GM12891 (cell line): ENCODE data around the gene ANKFN1. TPM values are rescaled to one million over a fixed set of nuclear protein-coding genes. Genes with fewer than 3 reads are reported as not detected.

ENCODE experiments used
- DNase-seq: peaks from one replicate; pipeline ENCODE4 v3.0.0; 2011; ENCODE audit warnings: low spot score; ENCODE audit not compliant: insufficient read length
- FAIRE-seq: peaks from 2 replicates; lab custom pipeline; 2011; peaks lifted over from hg19 to GRCh38; lab: Jason Lieb, UNC
- PAX5 ChIP-seq: IDR thresholded peaks from 2 replicates; pipeline ENCODE4 v1.6.1; 2011; ENCODE audit warnings: low read length, moderate library complexity, mild to moderate bottlenecking; ENCODE audit not compliant: insufficient read depth, severe bottlenecking
- POLR2A ChIP-seq: IDR thresholded peaks from 2 replicates; pipeline ENCODE4 v1.6.1; 2011; ENCODE audit warnings: low read depth, low read length, control low read depth
- POLR2AphosphoS5 ChIP-seq: IDR thresholded peaks from 2 replicates; pipeline ENCODE4 v1.6.1; 2011; ENCODE audit warnings: low read depth, low read length, control low read depth
- POU2F2 ChIP-seq: IDR thresholded peaks from 2 replicates; pipeline ENCODE4 v1.6.1; 2011; ENCODE audit warnings: low read depth, mild to moderate bottlenecking, control low read depth, low read length, moderate library complexity
- SPI1 ChIP-seq: IDR thresholded peaks from 2 replicates; pipeline ENCODE4 v1.6.1; 2011; ENCODE audit warnings: low read depth, low read length, control low read depth
- TAF1 ChIP-seq: IDR thresholded peaks from 2 replicates; pipeline ENCODE4 v1.6.1; 2011; ENCODE audit warnings: low read depth, low read length, control low read depth
- polyA plus RNA-seq: library from polyadenylated mRNA; unstranded; fragments of >200 nt; gene quantifications from one replicate; pipeline ENCODE4 v1.2.1, GENCODE V29; 2012; ENCODE audit warnings: low read depth, missing spikeins, inconsistent platforms; ENCODE audit not compliant: missing spikeins

ANKFN1 gene, protein sequence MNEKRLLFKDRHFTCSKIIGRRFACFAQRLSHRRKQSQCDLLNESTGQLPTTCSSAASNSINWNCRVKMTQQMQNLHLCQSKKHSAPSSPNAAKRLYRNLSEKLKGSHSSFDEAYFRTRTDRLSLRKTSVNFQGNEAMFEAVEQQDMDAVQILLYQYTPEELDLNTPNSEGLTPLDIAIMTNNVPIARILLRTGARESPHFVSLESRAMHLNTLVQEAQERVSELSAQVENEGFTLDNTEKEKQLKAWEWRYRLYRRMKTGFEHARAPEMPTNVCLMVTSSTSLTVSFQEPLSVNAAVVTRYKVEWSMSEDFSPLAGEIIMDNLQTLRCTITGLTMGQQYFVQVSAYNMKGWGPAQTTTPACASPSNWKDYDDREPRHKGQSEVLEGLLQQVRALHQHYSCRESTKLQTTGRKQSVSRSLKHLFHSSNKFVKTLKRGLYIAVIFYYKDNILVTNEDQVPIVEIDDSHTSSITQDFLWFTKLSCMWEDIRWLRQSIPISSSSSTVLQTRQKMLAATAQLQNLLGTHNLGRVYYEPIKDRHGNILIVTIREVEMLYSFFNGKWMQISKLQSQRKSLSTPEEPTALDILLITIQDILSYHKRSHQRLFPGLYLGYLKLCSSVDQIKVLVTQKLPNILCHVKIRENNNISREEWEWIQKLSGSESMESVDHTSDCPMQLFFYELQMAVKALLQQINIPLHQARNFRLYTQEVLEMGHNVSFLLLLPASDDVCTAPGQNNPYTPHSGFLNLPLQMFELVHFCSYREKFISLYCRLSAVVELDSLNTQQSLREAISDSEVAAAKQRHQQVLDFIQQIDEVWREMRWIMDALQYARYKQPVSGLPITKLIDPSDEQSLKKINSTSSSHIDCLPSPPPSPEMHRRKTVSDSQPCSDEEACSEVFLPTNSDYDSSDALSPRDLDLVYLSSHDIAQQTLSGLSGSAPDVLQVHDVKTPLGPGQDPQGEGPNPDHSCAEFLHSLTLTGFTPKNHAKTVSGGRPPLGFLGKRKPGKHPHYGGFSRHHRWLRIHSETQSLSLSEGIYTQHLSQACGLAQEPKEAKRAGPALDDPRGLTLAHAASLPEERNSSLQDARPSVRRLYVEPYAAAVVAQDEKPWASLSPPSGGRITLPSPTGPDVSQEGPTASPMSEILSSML
- polyA plus RNA-seq = 0.04 TPM

DNA sequence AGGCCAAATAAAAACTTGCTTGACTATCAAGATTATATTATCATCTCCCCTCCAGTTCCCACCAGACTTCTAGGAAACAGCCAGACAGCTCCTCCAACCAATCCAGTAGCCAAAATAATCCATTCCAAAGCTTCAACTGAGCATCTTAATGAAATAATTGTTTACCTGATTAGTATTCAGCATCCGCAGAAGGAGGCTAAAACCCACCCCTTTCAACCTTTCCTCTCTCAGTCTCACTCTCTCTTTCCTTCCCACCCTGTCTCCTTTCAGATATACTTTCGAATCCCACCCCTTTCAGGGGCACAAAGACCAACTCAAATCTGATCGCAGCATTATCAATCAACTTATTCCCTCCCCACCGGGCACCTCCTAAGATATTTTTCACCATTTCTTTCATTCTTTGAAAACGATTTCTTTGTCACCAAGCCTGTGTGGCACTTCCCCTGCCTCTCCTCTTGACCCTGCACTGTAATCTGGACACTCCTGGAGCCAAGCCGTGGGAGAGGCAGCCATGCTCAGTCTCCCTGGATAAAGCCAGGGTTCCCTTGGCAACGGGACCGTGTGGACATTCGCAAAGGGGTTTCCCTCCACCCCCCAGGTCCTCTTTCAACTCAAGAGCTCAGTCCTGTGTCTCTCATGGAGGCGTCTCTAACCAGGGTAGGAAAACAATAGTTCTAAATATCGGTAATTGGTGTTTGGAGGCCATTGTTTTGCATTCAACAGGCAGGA lies at the start of gene ANKFN1:
ANKFN1 (plus strand) TSS at position 602 of the 729 bp plus-strand sequence. CDS start 59,193 bp downstream, outside the sequence.
- DNase-seq (no peak), FAIRE-seq (no peak)

DNA sequence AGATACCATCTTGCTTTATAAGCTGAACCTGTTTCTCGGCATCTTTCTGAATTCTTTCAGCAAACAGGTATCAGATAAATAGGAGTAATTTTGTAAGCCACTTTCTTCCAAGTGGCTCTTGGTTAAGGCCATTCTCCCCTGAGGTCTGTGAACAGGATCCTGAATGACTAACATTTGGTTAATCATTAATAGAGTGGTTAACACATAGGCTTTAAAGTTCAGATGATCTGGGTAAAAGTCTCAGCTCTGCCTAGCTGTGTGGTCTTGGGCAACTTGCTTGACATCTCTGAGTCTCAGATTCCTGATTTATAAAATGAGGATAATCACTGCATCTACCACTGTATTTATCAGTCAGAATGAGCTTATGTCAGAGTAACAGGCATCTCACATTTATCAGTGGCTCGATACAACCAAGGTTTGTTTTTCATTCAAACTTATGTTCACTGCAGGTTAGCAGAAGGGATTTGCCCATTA lies 44.4 kb upstream of the ANKFN1 start:
- DNase-seq = no peak
- no peak for FAIRE-seq
- TF ChIP-seq SPI1 (no peak), POLR2A (no peak), TAF1 (no peak), POLR2AphosphoS5 (no peak), PAX5 (no peak), POU2F2 (no peak)

More for the DNA sequence above, at the start of gene ANKFN1:
- TF ChIP-seq TAF1 = no peak
- TF ChIP-seq PAX5 = no peak
- TF ChIP-seq POU2F2 = no peak
- TF ChIP-seq POLR2A = no peak
- TF ChIP-seq SPI1 = no peak
- no peak for TF ChIP-seq POLR2AphosphoS5

DNA sequence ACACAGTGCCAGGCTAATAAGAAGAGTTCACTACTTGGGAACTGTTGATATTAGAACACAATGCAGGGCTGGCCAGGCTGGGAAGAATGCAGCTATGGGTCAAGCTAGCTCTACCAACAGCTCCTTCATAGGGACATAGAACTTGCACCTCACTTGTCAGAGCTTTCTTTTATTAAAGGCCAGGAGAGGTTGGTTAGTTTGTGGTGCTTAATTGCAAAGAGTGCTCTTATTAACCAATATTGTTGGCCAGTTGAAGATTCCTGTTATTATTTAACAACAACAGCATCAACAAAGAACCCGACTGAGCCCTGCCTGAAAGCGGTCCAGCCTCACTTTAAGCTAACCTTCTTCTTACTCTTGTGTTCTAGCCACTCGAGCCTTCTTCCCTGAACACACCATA lies 43.4 kb upstream of the ANKFN1 start:
- DNase-seq = no peak
- FAIRE-seq = no peak
- TF ChIP-seq POLR2AphosphoS5 (no peak), TAF1 (no peak), POU2F2 (no peak), POLR2A (no peak), SPI1 (no peak), PAX5 (no peak)

DNA sequence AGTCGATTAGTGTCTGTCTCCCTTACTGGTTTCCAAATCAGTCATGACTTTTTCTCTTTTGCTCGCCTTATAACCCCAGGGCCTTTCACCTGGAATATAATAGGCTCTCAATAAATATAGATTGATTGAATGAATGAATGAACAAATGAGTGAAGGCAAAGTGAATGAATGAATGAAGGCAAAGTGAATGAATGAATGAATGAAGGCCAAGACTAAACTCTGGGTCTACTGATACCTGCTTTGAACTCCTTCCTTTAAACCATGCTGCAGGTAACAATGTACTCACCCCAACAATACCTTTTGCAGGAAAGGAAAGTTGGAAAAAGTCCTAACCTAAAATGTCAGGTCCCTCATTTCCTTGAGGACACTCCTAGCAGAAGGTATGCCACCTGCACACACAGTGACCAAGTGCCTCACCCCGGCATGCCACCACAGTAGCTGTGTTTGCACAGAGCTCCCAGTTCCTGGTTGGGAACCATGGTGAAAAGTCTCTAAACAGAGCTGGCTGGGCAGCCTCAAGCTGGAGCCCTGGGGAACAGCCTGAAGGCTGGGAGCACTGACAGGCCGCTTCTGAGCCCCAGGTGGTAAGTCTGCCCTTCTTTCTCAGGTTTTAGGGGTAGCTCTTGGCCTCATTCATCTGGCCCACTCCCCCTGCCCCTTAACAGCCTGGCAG lies 42.7 kb upstream of the ANKFN1 start:
- FAIRE-seq (no peak), DNase-seq (no peak)
- TF ChIP-seq POLR2A = no peak
- TF ChIP-seq POU2F2 = no peak
- no peak for TF ChIP-seq SPI1
- no peak for TF ChIP-seq POLR2AphosphoS5
- no peak for TF ChIP-seq PAX5

DNA sequence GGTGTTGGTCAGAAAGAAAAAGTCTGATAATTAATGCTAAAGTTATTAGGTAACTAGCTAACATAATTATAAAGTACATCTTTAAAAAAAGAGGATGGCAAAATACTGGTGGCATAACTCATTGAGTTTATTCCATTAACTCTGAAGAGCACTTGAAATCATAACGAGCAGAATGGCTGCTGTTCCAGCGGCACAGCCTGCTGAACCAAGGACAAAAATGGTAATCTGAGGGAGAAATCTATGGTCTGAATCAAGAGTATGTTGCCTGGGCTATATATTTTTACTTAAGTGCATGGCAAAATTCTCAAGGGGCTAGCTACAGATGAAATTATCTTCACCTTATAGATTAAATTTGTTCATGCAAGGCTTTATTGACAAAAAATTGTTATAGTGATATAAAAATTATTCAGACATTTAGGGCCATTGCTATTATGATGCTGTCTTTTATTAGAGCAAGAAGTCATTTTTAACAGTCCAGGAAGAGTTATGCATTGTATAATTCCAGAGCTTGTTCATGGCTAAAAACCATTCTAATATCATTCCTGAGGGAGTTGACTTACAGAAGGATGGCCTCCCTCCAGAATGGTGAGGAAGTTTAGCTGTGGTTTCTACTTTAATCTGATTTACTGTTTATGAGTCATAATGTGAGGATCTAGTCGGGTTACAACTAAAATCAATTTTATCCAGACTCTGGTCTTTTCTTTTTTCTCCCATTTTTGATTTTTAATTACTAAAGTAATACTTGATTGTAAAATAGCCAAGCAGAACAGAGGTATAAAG lies 41.4 kb upstream of the ANKFN1 start:
- FAIRE-seq = no peak
- DNase-seq = no peak
- TF ChIP-seq PAX5 = no peak

DNA sequence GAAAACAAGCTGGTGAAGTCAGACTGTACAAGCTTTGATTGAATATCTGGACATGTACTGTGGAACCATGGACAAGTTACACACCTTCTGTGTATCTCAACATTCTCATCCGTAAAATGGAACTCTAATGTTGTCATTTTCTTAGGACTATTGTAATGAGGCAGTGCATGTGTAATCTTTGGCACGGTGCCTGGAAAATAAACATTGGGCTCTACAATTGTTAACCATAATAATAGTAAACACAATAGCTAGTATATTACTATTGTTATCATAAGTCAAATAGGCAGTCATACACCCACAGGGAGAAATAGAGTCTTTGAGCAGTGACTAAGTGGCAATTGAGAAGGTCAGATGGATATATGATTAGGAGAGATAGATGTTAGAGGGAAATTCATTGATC lies 39.8 kb upstream of the ANKFN1 start:
- TF ChIP-seq TAF1 = no peak
- no peak for FAIRE-seq
- no peak for DNase-seq

DNA sequence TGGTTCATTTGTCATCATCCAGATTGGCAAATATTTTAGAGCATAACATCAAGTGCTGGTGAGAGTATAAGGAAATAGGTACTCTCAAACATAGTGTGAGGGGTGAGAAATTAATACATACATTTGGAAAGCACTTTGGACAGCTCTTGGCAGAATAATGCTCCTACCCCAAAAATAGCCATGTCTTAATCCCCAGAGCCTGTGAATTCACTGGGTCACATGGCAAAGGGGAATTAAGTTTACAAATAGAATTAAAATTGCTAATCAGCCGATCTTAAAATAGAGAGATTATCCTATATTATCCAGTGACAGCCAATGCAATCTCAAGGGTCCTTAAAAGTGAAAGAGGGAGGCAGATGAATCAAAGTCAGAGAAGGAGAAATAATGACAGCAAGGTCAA lies 38.8 kb upstream of the ANKFN1 start:
- DNase-seq = no peak
- TF ChIP-seq POLR2AphosphoS5 = no peak
- TF ChIP-seq POU2F2 = no peak
- TF ChIP-seq PAX5 = no peak
- no peak for TF ChIP-seq SPI1
- no peak for TF ChIP-seq POLR2A
- no peak for TF ChIP-seq TAF1
- no peak for FAIRE-seq

DNA sequence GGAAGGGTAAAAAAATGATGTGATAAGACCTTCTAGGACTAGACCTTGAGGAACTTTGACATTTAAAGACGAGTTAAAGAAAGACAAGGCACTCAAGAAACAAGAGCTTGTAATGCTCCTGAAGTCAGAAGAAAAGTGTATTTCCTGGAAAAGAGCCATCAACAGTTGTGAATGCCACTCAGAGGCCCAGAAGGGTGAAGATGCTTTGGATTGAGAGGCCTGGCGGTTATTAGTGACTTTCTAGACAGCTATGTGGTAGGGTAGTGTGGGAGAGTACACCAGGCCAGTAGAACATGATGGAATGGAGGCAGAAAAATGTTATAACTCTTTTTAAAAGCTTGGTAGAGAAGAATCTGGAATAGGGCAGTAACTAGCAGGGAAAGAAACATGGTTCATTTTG lies 34.1 kb upstream of the ANKFN1 start:
- DNase-seq = no peak
- no peak for FAIRE-seq
- TF ChIP-seq POLR2A (no peak), POU2F2 (no peak), TAF1 (no peak), PAX5 (no peak), POLR2AphosphoS5 (no peak), SPI1 (no peak)

DNA sequence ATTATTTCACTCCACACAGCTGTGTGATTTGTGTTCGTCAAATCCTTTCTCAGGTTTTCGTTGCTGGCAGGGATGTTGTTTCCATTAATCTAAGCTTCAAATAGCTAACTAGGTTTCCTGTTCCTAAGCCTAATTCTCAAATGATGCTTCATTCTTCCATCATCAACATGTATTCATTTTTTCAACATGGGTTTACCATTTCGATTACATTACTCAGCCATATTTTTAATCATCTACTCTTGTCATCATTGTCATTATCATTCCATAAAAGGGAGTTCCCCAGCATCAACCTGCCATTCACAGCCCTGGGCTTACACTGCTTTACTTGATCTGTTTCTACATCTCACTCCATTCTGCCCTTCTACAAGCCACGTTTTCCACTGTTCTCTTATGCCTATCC lies 33.3 kb upstream of the ANKFN1 start:
- TF ChIP-seq POLR2A (no peak), PAX5 (no peak), TAF1 (no peak), POLR2AphosphoS5 (no peak), POU2F2 (no peak), SPI1 (no peak)
- FAIRE-seq = no peak

More for the DNA sequence above, 33.3 kb upstream of the ANKFN1 start:
- DNase-seq = no peak
